HepG2 (cell line): ENCODE data around the gene CACNA1G.

ENCODE experiments used
- ARID2 ChIP-seq: sonication (generic); formaldehyde crosslinking; IDR thresholded peaks from 2 replicates; pipeline ENCODE4 v1.8.1; 2022; ENCODE audit warnings: mild to moderate bottlenecking, missing genetic modification reagents, borderline replicate concordance
- ATF5 ChIP-seq: sonication (generic); formaldehyde crosslinking; IDR thresholded peaks from 2 replicates; pipeline ENCODE4 v1.4.0; 2020; ENCODE audit warnings: mild to moderate bottlenecking, low read depth, missing genetic modification reagents
- CBX5 ChIP-seq: sonication (generic); formaldehyde crosslinking; IDR thresholded peaks from 2 replicates; pipeline ENCODE4 v1.4.0; 2020; ENCODE audit warnings: missing genetic modification reagents, borderline replicate concordance
- FOXO4 ChIP-seq: sonication (generic); formaldehyde crosslinking; conservative IDR thresholded peaks from 2 replicates; pipeline ENCODE4 v1.8.1; 2023; ENCODE audit warnings: missing genetic modification reagents
- MEF2D ChIP-seq: sonication (generic); formaldehyde crosslinking; IDR thresholded peaks from 2 replicates; pipeline ENCODE4 v1.5.1; 2020; ENCODE audit warnings: mild to moderate bottlenecking, missing genetic modification reagents
- NFIC ChIP-seq: IDR thresholded peaks from 2 replicates; pipeline ENCODE4 v1.6.1; 2012; ENCODE audit warnings: mild to moderate bottlenecking, low read length, inconsistent platforms
- NR2F6 ChIP-seq, 2 experiments: IDR thresholded peaks; 2 replicates each; pipeline ENCODE4 v1.6.1; 2016; ENCODE audit warnings: antibody characterized with exemption in 1 of 2, mild to moderate bottlenecking in 1 of 2
- ZNF33B ChIP-seq: sonication (generic); formaldehyde crosslinking; IDR thresholded peaks from 2 replicates; pipeline ENCODE4 v1.5.1; 2020; ENCODE audit warnings: mild to moderate bottlenecking, missing genetic modification reagents
- ZNF563 ChIP-seq: sonication (generic); formaldehyde crosslinking; IDR thresholded peaks from 2 replicates; pipeline ENCODE4 v1.8.0; 2022; ENCODE audit warnings: mild to moderate bottlenecking, moderate library complexity, missing genetic modification reagents

- TF ChIP-seq MEF2D (no peak), ZNF563 (CRISPR knock-in tag) (no peak), CBX5 (no peak), FOXO4 (CRISPR knock-in tag) (no peak), ARID2 (CRISPR knock-in tag) (no peak), NFIC (no peak), ZNF33B (CRISPR knock-in tag) (no peak), ATF5 (no peak), NR2F6 (IDR thresholded peaks at IDR 0.05) (no peak), NR2F6 (CRISPR knock-in tag; IDR thresholded peaks at IDR 0.05) (no peak)
Observed at GRCh38 chr17:50672071-50672470, 111.6 kb downstream of the CACNA1G start.
